OCI-M1 (cell line): Measurements from ENCODE around the gene OR13C4.
A peak's percentile ranks its signal among the peaks of the same experiment; 100 is the strongest.
"Not testable (repeated sequence)": the region's sequence is repeated elsewhere in the genome, so short reads cannot be mapped to it uniquely, and the experiment has no call there.

Experiments used
- DNase-seq: peaks from one replicate; lab custom pipeline; 2025; lab: John Stamatoyannopoulos, UW

Gene OR13C4

DNA sequence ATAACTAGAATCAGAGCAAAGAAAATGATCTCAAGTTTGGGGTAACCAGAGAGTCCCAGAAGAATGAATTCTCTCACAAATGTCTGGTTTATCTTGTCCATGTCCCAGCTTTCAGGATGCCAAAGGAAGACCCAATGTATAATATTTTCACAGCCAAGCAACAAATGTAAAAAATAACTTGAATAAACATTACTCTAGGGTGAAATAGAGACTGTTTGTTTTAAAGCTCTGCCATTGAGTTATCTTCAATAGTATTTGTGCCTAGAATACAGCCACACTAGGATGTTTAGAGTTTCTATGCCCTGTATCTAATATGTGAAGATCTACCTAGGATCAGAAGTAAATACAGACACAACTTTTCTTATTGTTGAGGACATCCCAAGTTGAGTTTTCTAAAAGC is at the start of gene OR13C4:
Gene OR13C4 (minus strand): TSS at position 101 of the 400 bp plus-strand sequence. CDS start 0 bp downstream, at position 101.
- no peak for DNase-seq

DNA sequence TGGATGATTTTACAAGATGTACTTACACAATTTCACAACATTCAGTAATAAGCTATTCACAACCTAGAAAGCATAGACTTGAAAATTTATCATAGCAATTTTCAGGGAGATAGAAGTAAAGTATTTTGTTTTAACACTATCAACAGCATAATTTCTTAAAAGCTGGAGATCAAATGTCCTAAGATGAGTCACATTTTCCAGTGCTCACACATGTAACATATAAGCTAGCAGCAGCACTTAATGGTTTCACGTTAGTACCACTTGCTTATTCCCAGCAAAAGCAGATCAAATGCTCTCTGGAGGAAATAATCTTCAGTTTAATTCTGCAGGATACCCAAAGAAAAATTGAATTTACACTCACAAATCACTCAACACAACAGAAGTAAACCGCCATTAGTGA is 48.4 kb upstream of the OR13C4 start:
- no peak for DNase-seq

DNA sequence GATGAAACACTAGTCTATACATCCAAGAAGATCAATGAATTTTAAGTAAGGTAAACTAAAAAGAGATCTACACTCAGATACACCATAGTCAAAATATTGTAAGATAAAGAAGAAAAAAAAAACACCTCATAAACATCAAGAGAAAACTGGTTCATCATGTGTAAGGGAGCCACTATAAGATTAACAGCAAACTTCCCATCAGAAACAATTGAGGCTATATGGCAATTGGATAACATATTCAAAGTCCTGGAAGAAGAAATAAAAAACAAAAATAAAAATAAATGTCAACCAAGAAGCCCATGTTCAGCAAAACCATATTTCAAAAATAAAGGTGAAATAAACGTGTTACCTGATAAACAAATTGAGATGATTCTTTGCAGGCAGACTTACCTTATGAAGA is 45.6 kb upstream of the OR13C4 start:
- peak; percentile 3 for DNase-seq

DNA sequence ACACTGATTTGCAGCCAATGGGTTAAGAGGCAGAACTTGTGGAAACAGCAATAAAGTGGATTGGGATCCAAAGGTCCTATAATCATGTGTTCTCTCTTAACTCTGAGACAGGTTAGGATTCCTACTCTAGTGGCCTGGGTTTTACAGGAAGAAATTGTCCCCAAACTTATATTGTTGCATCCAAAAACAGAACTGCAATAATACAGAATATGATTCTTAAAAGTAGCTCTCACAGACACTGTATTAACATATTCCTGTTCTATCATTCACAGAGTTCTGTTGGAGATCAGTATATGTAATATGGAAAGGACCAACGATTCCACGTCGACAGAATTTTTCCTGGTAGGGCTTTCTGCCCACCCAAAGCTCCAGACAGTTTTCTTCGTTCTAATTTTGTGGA is 41.9 kb upstream of the OR13C4 start, which contains the start of gene OR13C8:
Gene OR13C8 (plus strand): TSS at position 301 of the 400 bp plus-strand sequence. CDS start 0 bp downstream, at position 301.
- no peak for DNase-seq

DNA sequence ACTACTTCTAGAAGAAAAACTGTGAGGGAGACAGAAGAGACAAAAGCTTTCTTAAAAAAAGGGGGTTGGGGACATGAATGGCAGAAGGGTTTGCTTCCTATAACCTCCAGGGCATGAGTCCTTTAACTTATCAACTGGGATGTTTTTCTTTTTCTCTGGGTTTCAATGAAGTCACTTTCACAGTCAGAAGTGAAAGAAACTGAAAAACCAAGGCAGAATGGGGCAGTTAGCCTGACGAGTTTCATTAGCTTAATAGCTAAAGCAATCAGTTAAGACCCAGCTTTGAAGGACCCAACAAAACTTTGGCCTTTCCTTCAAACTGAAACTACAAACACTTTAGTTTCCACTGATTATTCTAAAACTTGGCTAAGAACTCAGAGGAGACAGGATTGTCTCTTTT is 37.3 kb upstream of the OR13C4 start:
- DNase-seq = no peak

DNA sequence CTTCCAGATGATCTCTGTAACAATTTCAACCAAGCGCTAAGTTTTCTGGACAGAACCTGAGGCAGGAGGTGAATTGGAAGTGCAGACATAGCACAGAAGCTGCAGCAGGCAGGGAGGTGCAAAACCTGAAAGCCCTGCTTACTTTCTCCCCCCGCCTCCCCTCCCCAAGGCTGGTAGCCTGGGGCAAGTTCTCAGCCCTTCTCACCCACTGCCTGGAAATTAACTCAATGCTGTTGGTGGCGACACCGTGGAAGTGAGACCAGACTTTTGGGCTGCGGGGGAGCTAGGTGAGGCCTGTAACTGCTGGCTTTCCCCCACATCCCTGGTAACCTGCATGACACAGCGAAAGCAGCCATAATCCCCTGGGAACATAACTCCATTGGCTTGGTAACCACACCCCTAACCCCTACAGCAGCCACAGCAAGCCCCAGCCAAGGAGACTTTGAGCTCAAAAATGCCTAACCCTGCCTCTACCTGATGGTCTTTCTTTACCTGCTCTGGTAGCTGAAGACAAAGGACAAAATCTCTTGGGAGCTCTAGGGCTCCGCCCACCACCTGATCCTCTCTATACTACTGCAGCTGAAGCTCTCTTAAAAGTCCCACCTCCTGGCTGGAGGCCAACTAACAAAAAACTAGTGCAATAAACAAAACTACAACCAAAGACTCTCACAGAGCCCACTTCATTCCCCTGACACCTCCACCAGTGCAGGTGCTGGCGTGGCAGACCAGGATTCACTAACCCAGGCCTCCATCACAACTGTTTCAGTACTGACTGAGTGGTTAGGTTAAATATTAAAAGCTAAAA is 30.0 kb upstream of the OR13C4 start:
- no peak for DNase-seq

DNA sequence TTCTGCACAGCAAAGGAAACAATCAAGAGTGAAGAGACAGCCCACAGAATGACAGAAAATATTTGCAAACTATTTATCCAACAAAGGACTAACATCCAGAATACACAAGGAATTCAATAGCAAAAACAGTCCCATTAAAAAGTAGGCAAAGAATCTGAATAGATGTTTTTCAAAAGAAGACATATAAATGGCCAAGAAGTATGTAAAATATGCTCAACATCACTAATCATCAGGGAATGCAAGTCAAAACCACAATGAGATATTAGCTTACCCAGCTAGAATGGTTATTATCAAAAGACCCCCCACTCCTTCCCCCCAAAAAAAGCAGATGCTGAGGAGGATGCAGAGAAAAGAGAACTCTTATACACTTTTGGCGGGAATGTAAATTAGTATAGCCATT is 28.5 kb upstream of the OR13C4 start:
- no peak for DNase-seq

DNA sequence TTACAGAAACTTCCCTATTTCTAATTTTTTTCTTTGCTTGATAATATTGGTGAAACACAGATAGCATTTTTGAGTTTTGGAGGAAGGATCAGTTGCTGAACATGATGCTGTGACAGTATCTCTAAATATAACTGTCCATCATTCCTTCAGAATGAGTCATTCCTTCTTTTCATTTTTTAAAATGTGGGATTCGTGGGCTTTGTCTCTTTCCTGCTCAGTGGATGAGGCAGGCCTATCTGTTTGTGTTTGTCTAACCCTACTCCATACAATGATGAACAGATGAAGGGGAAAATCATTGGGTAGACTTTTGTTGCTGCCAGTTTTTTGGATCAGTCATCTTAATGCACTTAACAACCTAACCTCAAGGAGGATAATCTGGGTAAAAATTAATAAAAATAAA is 26.3 kb upstream of the OR13C4 start:
- no peak for DNase-seq

DNA sequence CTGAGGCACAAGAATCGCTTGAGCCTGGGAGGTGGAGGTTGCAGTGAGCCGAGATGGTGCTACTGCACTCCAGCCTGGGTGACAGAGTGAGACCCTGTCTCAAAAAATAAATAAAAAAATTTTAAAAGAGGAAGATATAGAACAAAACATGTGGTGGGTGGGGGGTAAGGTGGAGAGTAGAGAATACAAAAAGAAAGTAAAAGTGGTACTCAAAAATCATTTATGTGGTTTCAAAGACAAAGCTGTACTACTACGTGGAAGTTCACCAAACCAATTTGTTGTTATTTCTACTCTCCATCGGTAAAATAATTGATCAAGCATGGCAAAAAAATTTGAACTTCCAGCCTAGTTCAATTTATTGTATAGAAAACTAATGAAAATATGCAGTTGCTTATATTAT is 17.6 kb upstream of the OR13C4 start:
- DNase-seq = peak; percentile 55

DNA sequence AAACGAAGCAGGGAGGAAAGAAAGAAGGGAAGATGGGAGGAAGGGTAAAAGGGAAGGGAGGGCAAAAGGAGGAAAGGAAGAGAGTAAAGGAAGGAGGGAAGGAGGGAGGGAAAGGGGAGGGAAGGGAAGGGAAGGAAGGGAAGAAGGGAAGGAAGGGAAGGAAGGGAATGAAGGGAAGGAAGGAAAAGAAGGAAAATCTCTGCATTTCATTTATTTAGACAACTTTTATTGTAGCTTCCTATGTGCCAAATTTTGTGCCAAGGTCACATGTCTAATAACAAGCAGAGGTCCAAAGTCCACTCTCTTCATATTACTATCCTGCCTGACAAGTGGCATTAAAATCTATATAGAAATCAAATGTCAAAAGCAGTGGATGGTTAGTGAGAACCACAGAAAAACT is 12.3 kb upstream of the OR13C4 start:
- DNase-seq = no peak

DNA sequence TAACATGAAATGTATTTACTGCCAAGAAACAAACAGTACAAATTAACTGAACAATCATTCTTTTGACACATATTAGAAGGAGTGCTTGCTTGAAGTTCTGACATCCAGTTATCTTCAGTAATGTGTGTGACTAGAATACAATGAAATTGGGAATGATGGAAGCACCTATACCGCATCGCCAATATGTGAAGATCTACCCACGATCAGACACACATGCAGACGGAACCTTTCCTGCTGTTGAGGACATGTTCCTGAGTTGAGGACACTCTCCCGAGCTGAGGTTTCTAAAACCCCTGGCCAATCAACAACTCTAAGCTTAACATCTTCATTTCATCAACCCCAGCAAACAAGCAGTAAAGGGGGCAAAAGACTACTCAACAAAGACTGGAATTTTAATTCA is 9.7 kb upstream of the OR13C4 start, which contains the start of gene OR13C3:
Gene OR13C3 (minus strand): TSS at position 101 of the 400 bp plus-strand sequence. CDS start 133 bp downstream, outside the sequence.
- DNase-seq = no peak

DNA sequence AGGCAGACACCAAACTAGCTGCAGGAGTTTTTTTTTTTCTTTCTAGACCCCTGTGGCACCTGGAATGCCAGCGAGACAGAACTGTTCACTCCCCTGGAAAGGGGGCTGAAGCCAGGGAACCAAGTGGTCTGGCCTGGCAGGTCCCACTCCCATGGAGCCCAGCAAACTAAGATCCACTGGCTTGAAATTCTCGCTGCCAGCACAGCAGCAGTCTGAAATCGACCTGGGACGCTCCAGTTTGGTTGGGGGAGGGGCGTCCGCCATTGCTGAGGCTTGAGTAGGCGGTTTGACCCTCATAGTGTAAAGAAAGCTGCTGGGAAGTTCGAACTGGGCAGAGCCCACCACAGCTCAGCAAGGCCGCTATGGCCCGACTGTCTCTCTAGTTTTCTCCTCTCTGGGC is 6.8 kb downstream of the OR13C4 start:
- DNase-seq = not testable (repeated sequence)

DNA sequence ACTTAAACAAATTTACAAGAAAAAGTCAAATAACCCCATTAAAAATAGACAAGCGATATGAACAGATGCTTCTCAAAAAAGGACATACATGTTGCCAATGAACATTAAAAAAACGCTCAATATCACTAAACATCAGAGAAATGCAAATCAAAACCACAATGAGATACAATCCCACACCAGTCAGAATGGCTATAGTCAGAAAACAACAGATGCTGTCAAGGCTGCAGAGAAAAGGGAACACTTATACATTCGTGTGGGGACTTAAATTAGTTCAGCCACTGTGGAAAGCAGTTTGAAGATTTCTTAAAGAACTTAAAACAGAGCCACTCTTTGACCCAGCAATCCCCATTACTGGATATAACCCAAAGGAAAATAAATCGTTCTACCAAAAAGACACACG is 12.1 kb downstream of the OR13C4 start:
- peak; percentile 17 for DNase-seq

DNA sequence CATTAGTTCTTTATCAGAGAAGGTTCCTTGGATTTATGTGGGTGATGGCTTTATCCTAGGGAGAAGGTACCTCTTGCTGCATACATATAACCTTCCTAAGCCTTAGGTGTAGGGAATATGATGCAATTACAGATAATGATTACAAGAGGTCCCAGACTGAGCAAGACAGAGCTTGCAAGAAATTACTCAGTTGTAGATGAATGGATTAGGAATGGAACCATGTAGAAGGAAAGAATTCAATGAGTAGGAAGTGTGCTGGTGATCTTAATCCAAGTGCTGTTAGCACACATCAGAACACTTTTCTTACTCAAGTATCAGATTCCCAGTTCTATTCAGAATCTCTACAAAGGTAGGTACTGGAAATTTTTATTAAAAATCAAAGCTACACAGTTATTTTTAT is 20.4 kb downstream of the OR13C4 start:
- no peak for DNase-seq

DNA sequence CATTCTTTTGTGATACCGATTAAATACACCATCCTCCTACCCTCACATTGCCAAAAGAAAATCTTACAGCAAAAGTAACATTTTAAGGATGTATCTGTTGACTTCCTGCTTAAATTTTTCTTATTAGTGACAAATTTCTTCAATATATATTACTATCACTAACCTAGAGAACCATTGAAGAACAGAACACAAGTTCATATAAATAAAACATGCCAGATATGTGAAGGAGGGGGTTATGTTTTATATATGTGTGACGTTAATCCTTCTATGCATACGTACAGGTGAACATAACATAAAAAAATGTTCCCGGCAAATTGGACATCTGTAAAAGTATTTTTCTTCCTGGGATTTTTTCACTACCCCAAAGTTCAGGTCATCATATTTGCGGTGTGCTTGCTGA is 23.0 kb downstream of the OR13C4 start, which contains the start of gene OR13F1:
Gene OR13F1 (plus strand): TSS at position 301 of the 400 bp plus-strand sequence. CDS start 0 bp downstream, at position 301.
- no peak for DNase-seq

DNA sequence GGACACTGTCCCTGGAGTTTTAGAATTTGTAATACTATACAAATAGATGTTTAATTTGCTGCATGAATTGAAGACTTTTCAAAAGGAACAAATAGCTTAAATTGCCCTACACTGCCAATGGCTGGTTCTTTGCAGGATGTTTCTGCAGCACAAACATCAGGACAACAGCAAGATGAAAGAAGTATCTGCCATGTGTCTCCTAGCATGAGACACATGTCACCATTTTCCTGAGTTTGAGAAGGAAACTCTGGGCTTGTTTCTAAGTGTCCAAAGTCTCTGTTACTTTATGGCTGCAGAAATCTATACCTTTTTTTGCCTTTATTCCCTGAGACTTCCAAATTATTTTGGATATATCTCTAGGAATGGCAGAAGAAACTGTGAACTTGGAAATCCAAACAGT is 23.6 kb downstream of the OR13C4 start:
- no peak for DNase-seq

DNA sequence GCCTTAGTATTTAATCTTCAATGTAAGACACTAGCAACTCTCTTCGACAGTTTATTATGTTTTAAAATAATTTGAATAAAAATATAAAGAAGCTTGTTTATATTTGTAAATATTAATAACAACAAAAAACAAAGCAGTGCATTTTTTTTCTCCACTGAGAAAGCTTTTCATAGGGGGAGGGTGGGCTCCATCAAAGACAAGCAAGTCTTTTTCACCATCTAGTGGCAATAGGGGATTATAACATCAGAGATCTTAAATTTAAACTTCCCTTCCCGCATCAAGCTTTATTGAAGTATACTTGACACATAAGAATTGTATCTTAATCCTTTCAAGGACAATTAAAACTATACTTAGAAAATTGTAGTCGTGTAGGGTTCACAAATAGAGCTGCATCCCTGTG is 32.2 kb downstream of the OR13C4 start:
- DNase-seq = peak; percentile 67

DNA sequence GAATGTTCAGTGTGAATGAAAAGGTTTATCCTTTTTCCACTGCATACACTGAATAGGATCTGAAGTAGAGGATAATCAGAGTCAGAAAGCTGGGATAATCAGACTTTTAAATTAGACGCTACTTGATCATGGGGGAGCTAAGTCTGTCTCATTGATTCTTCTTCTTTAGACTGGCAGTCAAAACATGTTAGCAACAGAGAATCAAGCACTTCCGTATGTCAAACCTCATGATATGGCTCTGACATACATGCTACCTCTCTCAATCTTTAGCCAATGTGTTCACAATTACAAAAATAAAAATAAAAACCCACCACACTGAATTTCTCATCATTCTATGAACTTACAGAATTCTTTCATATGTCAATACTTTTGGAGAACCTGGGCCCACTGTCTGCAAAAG is 42.0 kb downstream of the OR13C4 start:
- no peak for DNase-seq

DNA sequence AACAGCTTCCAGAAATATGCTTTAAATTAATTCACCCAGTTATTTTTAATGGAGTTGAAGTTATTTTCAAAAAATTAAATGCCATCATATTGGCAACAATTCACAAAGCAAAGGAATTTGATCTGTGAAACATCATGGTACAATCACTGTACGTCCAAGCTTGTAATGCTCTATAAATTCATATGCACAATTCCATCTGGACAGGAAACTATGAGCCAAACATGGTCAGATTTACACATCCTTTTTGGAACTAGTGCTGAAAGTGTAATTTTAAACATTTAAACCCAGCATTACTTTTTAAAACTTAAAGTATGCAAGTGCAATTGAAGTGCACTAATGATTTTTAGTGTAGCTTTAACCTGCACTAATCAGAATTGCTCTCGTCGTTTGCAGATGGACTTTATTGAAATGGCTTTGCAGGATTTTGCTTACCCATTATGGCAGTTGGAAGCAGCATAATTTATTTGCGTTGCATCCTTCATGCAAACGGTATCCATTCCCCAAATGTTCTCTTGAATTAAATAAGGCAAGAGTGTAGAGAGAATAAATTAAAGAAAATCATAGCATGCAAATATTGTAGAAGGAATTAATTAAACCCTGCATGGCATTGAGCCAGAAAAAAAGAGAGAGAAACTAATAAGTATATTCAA is 44.0 kb downstream of the OR13C4 start:
- DNase-seq = no peak
